Measurements from ENCODE around the gene LCN6.
"Not testable (repeated sequence)": the region's sequence is repeated elsewhere in the genome, so short reads cannot be mapped to it uniquely, and the experiment has no call there.

Gene LCN6, protein sequence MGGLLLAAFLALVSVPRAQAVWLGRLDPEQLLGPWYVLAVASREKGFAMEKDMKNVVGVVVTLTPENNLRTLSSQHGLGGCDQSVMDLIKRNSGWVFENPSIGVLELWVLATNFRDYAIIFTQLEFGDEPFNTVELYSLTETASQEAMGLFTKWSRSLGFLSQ

DNA sequence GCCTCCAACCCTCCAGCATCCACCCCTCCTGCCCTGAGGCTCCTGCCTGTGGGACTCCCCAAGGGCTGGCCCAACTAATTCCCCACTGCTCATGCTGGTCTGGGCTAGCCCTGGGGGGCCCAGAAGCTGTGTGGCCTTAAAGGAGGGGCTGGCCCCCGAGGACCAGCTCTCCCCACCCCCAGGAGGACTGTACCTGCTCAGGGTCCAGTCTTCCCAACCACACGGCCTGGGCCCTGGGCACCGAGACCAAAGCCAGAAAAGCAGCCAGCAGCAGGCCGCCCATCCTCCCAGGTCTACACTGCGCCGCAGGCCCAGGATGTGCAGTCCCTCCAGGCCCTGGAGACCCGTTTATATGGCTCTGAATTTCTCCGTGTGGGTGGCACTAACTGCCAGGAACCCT, at the start of gene LCN6:
TSS of gene LCN6 (minus strand) at position 325 of the 400 bp plus-strand sequence. CDS start at position 283, 42 bp downstream.
- no peak for DNase-seq

DNA sequence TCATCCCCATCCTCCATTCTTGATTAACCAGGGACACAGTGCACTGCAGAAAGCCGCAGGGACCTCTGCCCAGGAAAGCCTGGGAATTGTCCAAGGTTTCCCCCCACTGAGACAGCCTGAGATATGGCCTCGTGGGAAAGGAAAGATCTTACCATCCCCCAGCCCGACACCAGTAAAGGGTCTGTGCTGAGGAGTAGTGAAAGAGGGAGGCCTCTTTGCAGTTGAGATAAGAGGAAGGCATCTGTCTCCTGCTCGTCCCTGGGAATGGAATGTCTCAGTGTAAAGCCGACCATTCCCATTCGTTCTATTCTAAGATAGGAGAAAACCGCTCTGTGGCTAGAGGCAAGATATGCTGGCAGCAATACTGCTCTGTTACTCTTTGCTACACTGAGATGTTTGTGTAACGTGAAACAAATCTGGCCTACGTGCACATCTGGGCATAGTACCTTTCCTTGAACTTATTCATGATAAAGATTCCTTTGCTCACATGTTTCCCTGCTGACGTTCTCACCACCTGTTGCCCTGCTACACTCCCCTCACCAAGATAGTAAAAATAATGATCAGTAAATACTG, 48.5 kb upstream of the LCN6 start:
- DNase-seq, result not testable (repeated sequence)

DNA sequence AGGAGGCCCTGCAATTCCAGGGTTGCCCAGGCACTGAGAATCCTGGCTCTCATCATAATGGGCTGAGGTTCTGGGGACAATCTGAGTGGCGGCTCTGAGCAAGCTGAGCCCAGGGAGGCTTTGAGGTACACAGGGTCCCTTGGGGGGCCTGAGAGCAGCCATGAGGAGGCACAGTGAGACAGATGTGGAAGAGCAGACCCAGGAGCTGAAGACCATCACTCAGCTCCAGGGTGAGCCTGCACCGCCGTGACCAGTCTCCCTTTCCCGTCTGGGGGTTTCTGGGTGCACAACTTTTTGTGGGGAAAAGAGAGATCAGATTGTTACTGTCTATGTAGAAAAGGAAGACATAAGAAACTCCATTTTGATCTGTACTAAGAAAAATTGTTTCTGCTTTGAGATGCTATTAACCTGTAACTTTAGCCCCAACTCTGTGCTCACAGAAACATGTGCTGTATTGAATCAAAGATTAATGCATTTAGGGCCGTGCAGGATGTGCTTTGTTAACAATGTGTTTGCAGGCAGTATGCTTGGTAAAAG, 48.0 kb upstream of the LCN6 start, which contains the start of gene CCDC183:
TSS of gene CCDC183 (plus strand) at position 101 of the 537 bp plus-strand sequence. CDS start at position 161, 60 bp downstream.
- DNase-seq, result no peak

DNA sequence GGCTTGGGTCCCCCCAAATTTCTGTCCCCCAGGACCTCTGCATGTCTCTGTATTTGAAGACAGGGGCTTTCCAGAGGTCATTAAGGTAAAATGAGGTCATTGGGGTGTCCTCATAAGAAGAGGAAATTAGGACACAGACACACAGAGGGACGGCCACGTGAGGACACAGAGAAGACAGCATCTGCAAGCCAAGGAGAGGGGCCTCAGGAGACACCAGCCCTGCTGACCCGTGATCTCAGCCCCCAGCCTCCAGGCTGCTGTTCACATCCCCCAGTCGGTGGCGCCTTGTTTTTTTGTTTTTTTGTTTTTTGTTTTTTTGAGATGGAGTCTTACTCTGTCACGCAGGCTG, 46.6 kb upstream of the LCN6 start:
- DNase-seq, result no peak

DNA sequence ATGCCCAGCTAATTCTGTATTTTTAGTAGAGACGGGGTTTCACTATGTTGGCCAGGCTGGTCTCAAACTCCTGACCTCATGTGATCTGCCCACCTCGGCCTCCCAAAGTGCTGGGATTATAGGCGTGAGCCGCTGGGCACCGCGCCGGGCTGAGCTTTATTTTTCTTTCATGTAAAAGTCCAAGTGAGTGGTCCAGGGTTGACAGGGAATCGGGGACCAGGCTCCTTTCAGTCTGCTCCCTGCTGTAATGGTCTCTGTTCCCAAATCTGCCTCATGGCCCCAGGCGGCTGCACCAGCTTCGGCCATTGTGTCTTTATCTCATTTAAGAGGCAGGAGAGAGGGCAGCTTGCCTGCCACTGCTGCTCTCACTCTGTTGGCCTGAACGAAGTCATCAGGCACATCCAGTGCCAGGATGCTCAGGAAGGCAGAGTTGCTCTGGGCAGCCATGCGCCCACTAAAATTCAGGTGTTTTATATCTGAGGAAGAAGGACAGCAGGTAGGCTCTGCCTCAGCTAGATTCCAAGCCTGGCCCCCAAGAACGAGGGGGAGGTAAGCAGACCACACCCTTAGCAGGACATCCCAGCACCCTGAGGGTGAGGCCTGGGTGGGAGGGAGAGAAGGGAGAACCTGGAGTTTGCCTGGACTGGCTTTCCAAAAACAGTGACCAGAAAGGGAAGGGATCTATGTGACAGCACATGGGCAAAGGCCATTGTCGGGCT, 46.1 kb upstream of the LCN6 start:
- DNase-seq, result no peak

DNA sequence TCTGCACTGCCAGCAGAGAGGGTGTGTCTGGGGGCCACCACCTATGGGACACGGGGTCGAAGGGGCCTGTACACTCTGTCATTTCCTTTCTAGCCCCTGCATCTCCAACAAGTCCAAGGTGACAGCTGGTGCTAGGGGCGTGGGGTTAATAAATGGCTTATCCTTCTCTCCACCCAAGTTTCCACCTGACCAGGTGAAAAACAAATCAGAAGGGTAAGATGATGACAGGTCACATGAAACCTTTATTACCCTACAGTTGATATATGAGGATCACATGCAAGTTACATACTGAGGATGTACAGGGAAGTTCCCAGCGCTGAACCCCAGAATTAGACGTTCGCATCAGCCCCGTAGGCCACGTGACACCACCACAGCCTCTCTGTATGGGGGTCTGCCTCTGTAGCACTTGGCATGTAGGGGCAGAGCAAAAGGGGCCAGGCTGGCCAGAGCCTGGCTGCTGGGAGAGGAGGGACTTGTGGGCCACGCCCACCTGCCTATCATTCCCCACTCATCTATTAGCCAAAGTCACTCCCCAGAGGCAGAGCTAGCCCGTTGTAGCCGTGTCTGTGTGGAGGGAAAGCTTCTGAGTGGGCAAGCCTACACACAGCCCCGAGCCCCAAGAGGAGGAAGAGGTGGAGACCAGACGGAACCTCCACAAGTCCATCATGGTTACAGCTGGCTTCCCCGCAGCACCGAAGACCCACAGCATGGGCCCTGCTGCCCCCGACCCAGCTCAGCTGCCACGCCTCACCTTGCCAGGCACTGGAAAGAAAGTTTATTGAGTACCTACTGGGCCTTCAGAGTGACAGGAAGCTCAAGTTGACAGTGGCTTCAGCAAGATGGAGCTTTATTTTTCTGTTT, 45.0 kb upstream of the LCN6 start:
- DNase-seq, result no peak

DNA sequence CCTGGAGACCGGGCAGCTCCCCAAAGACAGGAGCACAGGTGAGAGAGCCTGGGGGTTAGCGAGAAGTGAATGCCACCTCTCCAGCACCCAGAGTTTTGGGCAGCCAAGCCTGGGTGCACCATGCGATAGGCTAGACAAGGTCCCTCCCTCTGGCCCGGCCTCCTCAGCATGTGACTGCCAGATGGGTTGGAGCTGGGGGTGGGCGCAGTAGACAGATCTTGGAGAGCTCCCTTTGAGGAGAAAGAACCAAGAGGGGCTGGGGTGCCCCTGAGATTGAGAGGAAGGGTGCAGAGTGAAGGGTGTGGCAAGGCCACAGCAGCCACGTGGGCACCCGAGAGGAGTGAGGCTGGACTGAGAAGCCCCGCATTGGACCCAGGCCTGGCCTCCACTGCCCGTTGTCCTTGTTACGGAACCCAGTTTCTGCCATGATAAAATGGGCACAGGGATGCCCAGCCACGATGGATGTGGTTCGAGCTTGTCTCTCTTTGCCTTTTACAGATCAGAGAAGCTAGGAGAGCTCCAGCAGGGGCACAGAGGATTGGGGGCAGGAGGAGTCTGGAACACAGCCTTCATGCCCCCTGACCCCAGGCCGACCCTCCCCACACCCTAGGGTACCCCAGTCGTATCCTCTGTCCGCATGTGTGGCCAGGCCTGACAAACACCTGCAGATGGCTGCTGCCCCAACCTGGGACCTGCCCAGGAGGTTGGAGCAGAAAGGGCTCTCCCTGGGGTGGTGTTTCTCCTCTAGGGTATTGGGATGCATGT, 44.2 kb upstream of the LCN6 start:
- DNase-seq, result no peak

DNA sequence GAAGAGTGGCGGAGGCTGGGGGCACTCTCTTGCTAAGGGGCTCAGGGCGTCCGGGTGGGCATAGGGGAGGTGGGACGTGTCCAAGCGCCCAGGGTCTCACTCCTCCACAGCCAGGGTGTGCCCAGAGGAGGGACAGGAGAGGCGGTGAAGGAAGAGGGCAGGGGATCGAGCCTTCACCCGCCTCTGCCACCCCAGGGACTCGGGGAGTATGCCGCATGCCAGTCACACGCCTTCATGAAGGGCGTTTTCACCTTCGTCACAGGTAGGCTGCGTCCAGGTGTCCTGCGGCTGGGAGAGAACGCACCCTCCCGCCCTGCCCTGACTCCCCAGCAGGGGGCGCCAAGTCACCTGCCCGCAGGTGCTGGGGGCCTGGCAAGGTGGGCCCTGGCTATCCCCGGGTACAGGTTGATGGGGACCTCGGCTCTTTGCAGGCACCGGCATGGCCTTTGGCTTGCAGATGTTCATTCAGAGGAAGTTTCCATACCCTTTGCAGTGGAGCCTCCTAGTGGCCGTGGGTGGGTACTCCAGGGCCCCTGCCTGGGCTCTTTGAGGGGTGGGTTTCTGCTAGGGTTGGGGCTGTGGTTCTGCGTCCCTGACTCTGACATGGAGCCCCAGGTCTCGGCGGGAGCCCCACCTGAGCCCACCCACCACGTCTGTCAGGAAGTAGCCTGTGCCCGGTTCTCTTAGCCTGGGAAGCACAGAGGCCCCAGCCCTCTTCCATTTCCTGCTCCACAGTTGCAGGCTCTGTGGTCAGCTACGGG, 43.4 kb upstream of the LCN6 start:
- peak; percentile 48 for DNase-seq

DNA sequence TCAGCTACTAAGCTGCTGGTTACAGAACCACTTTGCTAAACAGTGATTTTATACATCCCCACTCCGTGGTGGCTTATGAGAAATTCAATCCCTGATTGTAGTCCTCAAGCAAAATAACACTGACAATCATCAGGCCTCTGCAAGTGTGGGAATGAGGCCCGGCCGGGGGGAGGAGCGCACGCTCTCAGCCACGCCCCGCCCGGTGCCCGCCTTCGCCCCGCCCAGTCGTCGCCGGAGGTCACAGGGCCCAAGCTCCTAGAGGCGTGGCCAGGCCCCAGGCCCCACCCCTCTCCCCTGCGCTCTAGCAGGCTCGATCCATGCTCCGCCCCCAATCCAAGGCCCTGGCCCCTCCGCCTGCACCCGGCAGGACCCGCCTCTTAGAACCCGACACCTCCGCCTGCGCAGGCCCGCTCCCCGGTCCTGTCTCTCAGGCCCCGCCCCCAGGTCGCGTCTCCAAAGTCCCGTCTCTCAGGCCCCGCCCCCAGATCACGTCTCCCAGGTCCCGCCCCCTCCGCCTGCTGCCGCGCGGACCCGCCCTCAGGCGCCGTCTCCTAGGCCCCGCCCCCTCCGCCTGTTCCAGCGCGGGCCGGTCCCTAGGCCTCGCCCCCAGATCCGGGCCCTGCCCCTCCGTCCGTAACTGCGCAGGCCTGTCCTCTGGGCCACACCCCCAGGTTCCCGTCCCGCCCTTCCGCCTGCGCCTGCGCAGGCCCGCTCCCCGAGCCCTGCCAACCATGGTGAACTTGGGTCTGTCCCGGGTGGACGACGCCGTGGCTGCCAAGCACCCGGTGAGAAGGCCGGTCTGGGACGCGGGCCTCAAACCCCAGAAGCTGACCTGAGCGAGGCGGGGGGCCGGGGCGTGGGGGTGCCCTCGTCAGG, 42.6 kb upstream of the LCN6 start, which contains the start of gene TMEM141:
TSS of gene TMEM141 (plus strand) at position 705 of the 876 bp plus-strand sequence. CDS start at position 732, 27 bp downstream.
- DNase-seq, result peak; percentile 99

DNA sequence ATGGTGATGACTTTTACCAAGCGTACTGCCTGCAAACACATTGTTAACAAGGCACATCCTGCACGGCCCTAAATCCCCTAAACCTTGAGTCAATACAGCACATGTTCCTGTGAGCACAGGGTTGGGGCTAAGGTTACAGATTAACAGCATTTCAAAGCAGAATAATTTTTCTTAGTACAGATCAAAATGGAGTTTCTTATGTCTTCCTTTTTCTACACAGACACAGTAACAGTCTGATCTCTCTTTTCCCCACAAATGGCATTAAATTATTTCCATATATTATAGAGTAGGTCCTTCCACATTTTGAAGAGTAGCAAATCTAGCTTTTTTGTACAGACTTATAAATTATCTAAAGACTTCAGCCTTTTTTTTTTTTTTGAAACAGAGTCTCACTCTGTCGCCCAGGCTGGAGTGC, 41.2 kb upstream of the LCN6 start:
- DNase-seq, result no peak

DNA sequence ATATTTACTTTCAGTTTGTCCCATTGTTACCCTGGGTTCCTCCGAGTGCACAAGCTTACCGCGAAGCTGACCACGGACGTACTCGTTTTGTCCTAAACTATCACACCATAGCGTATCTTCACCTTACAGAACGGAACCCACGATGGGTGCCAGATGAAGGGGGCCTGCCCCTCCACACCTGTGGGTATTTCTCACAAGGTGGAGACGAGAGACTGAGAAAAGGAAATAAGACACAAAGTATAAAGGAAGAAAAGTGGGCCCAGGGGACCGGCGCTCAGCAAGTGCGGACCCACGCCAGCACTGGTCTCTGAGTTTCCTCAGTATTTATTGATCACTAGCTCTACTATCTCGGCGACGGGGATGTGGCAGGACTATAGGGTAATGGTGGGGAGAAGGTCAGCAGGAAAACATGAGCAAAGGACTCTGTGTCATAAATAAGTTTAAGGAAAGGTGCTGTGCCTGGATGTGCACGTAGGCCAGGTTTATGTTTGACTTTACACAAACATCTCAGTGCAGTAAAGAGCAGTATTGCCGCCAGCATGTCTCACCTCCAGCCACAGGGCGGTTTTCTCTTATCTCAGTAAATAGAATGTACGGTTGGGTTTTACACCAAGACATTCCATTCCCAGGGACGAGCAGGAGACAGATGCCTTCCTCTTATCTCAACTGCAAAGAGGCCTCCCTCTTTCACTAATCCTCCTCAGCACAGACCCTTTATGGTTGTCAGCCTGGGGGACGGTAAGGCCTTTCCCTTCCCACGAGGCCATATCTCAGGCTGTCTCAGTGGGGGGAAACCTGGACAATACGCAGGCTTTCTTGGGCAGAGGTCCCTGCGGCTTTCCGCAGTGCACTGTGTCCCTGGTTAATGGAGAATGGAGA, 40.6 kb upstream of the LCN6 start:
- not testable (repeated sequence) for DNase-seq

DNA sequence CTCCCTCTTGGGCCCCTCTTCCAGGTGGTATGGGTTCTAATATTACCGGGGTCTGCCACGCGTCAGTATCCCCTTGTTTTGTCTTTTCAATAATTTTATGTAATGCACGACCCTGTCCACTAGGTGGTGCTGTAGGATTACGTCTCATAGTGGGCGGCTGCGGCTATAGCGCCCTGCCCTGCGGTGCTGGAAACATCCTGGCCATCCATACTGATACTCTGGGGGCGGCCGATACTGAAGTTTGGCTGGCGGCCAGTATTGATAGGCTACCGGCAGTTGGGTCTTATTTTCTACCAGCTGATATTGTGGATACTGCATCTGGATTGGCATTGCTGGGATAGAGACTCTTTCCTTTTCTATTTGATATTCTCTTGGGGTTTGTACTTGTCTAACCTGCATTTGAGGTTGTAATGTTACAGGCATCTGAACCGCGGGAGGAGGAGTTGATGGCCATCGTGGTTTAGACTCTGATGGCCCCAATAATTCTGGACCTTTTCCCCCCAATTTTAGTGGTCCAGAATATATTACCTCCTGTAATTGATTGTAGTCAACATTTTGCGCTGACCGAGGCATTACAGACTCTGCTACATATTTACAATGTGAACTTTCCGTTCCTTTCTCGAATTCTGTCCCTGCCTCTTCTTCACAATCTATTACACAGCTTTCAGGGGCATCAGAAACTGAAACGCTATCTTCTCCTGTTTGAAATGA, 39.5 kb upstream of the LCN6 start:
- DNase-seq, result peak; percentile 40

DNA sequence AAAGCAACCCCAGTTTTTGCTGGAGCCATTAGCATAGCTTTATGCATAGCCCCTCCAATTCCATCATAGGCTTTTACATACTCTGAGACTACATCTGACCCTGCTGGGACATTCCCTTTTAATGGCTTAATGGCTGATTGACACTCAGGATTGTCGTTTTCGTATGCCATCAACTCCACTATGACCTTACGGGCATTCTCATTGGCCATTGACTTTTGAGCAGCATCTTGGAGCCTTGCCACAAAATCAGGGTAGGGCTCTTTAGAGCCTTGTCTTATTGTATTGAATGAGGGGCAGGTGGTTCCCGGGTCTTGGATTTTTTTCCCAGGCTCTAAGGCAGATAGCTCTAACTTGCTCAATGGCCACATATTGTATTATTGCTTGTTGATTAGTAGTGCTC, 38.7 kb upstream of the LCN6 start:
- DNase-seq, result not testable (repeated sequence)

DNA sequence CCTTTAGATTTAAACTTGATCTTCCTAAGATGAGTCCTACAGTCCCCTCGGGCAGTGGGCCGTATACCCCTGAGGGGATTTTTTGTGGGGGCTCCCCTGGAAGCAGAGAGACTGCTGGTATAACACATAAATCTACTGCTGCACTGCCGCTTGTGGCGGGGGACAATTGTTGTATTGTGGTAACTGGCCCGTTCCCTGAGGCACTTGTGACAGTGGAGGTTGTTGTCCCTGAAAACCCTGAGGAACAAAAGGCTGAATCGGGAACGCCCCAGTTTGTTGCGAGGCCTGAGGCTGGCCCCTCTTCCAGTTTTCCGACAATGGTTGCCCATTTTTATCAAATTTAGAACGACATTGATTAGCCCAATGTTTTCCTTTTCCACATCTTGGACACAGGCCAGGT, 38.1 kb upstream of the LCN6 start:
- DNase-seq, result no peak

DNA sequence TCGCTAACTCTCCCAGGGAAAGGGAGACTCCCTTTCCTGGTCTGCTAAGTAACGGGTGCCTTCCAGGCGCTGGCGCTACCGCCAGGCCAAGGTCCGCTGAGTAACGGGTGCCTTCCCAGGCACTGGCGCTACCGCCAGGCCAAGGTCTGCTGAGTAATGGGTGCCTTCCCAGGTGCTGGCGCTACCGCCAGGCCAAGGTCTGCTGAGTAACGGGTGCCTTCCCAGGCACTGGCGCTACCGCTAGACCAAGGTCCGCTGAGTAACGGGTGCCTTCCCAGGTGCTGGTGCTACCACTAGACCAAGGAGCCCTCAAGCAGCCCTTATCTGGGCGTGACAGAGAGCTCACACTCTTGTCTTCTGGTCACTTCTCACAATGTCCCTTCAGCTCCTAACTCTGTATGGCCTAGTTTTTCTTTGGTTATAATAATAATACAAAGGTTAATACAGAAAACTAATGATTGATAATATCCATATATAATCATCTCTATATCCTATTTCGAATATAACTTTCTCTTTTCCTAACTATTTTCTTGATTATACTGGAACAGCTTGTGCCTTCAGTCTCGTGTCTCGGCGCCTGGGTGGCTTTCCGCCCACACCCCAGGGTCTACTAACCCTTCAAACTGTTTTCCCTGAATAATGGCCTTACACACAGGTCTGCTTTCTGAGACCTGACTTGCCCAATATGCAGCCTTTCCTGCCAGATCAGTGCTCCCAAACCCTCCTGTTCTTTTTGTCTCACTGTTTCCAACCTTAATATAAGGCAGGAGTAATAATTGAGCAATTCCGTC, 37.4 kb upstream of the LCN6 start:
- DNase-seq, result not testable (repeated sequence)

DNA sequence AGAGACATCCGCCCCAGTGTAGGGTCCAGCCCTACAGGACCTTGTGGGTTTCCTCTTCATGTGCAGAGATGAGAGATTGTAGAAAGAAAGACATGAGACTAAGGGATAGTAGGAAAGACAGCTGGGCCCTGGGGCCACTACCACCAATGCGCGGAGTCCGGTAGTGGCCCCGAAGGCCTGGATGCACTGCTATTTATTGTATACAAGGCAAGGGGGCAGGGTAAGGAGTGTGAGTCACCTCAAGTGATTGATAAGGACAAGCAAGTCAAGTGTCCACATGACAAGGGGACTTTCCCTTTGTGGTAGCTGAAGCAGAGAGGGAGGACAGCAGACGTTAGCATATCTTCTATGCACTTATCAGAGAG, 36.7 kb upstream of the LCN6 start:
- no peak for DNase-seq

DNA sequence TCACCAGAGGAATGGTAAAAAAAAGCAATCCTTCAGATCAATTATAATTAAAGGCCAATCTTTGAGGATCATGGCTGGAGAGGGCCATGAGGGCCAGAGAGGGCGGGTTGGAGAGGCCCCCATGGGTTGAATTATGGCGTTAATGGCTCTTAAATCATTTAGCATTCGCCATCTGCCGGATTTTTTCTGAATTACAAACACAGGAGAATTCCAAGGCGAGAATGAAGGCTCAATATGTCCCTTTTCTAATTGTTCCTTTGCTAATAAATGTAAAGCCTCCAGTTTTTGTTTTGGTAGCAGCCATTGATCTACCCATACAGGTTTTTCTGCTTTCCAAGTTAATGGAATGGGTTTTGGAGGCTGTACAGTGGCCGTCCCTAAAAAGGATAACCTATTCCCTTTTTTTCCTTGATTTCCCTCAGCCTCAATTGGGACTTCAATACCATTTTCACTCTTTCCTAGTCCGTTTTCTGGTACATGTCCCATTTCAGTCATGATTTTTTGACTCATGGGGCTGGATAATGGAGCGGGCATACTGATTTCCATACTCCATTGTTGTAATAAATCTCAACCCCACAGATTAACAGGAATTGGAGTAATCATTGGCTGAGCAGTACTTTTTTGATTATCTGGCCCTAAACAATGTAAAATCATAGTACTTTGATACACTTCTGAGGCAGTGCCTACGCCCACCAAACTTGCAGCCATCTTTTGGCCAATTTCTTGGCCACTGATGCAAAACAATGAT, 36.1 kb upstream of the LCN6 start:
- DNase-seq, result no peak
